Stimulated activated naive CD8-positive, alpha-beta T cell treated with anti-CD3 and anti-CD28 coated beads, Interleukin-15, Interleukin-2, amounts not matched to agents 100 ng/mL and 50 ng/mL, for 24 hours (primary cell): ENCODE results near the gene CACNA2D2.

Experiments used
- H3K27ac Mint-ChIP-seq: one replicate; pipeline ENCODE4 v1.8.0; 2021; ENCODE audit warnings: mild to moderate bottlenecking, mixed read lengths
- H3K27me3 Mint-ChIP-seq: one replicate; pipeline ENCODE4 v1.8.0; 2021; ENCODE audit warnings: mixed read lengths
- H3K36me3 Mint-ChIP-seq: one replicate; pipeline ENCODE4 v1.8.0; 2021; ENCODE audit warnings: low read depth, mixed read lengths
- H3K4me1 Mint-ChIP-seq: one replicate; pipeline ENCODE4 v1.8.0; 2021; ENCODE audit warnings: low read depth, mixed read lengths
- H3K4me3 Mint-ChIP-seq: one replicate; pipeline ENCODE4 v1.8.0; 2021; ENCODE audit warnings: mild to moderate bottlenecking, mixed read lengths
- H3K9me3 Mint-ChIP-seq: one replicate; pipeline ENCODE4 v1.8.0; 2021; ENCODE audit warnings: mixed read lengths

CACNA2D2 gene

DNA sequence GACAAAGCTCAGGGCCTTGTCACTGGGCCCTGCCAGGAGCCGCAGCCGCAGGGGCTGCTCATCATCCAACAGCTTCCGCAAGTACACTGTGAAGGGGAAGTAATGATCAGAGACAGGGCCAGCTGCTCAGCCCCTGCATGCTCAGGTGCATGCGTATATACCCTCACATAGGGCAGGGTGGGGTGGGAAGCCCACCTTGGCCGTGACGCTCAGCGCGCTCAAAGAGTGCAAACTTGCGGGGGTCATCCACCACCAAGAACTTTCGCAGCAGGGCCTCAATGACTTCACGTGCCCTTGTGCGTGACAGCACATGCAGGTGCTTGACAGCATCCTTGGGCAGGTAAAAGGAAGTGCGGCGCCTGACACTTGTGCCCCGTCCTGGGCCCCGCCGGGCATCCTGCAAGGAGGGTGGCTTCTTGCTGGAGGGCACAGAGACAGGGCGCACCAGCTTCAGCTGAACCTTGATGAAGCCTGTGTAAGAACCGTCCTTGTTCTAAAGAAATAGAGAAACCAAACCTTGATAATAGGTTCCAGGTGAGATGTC, 172.0 kb downstream of the CACNA2D2 start:
- Mint-ChIP-seq H3K36me3 (peaks cover 56% of the 10 kb centered on the region), H3K27me3 (no peaks in the 10 kb centered on the region), H3K9me3 (no peaks in the 10 kb centered on the region), H3K4me3 (no peak overlapping the region), H3K4me1 (peaks cover 54% of the 10 kb centered on the region), H3K27ac (no peak overlapping the region)

DNA sequence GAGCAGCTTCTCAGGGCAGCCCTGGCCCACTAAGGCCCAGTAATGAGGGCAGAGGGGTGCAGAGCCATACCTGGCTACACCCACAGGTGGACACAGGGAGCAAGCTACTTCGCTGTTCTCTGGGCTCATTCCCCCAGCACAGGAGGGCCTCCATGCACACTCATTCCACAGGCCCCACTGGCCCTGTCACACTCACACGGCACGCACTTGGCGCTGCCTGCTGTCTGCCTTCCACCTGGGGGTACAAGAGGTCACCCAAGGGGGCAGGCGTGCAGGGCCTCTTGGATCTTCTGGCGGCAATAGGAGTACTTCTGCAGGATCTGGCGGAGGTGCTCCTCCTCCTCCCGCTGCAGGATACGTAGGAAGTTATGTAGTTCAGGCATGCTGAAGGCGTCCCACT, 173.1 kb downstream of the CACNA2D2 start:
- Mint-ChIP-seq H3K4me3 (no peak overlapping the region), H3K27me3 (no peaks in the 10 kb centered on the region), H3K27ac (peak overlapping the region; percentile 37), H3K9me3 (no peaks in the 10 kb centered on the region), H3K4me1 (peaks cover 46% of the 10 kb centered on the region), H3K36me3 (peaks cover 44% of the 10 kb centered on the region)

DNA sequence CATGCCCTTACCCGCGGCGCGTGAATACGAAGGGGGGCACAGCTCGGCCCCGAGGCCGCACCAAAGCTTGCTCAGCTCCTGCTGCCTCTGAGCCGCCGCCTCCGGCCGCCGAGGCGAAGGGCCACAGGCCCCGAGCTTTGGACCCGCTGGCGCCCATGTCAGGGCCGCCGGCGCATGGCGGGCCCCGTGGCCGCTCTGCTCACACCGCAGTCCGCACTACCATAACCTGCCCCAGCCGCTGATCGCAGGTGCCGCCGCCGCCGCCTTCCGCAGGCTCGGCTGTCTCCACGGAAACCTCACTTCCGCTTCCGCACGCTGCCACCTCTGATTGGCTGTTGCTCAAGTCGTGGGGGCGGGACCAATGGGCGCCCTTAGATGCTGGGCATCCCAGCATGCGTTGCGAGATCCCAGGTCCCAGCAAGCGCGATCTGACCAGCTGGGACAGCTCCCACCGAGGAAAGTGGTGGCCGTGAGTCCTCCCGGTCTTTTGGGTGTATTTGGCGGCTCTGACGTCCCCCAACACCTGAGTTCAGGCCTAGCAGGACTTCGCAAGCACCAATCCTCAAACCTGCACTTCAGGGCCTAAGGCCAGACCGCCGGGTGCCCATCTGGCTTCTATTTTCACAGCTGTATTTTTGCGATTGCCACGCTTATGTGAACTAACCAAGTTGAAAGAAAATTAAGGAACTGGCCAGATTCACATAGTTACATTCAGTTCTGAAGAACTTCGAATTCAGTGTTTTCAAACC, 175.3 kb downstream of the CACNA2D2 start, which contains the start of gene TUSC2:
TSS of gene TUSC2 (minus strand) at position 281 of the 749 bp plus-strand sequence. CDS start at position 157, 124 bp downstream.
- Mint-ChIP-seq H3K4me3 (peak within 1 kb of the TSS; percentile 90), H3K27ac (peak within 1 kb of the TSS; percentile 84), H3K4me1 (peaks cover 33% of the 10 kb centered on the region), H3K27me3 (no peaks in the 10 kb centered on the region), H3K36me3 (peaks cover 28% of the 10 kb centered on the region), H3K9me3 (no peaks in the 10 kb centered on the region)

DNA sequence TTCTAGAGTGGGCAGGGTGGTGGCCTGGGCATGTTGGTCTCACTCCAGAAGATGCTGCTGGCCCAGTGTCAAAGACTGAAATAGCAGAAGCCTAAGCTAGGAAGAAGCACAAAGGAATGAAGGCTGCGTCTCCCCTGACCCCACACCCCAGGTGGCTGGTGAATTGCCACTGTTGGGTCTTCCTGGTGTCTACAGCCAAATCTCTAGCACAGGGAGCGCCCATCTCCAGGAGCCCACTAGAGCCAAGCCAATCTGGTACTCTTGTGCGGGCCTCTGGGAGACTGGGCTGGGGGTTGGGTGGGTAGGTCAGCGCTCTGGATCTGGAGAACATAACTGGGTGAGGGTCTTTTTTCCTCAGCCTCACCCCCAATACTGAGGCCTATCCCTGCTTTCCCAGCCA, 176.3 kb downstream of the CACNA2D2 start:
- peaks cover 26% of the 10 kb centered on the region for H3K36me3 Mint-ChIP-seq
- H3K27ac Mint-ChIP-seq: peak overlapping the region; percentile 45
- no peaks in the 10 kb centered on the region for H3K27me3 Mint-ChIP-seq
- H3K4me1 Mint-ChIP-seq: peaks cover 33% of the 10 kb centered on the region
- H3K4me3 Mint-ChIP-seq: peak overlapping the region; percentile 90
- H3K9me3 Mint-ChIP-seq: no peaks in the 10 kb centered on the region

DNA sequence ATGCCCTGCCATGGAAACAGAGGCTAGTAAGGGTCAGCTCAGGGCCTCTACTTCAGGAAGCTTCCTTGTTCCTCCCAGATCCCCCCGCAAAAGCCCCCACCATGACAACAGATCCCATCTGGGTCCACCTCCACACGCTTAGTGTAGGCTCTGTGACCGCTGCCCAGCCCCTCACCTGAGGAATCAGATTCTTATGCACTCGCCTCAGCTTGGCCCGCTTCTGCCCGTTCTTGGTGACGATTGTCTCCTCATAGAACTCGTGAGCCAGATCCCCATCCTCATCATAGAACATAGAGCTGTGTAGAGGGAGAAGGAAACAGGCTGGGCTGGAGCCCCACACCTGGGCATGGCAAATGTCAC, 177.3 kb downstream of the CACNA2D2 start:
- H3K27ac Mint-ChIP-seq: no peak overlapping the region

DNA sequence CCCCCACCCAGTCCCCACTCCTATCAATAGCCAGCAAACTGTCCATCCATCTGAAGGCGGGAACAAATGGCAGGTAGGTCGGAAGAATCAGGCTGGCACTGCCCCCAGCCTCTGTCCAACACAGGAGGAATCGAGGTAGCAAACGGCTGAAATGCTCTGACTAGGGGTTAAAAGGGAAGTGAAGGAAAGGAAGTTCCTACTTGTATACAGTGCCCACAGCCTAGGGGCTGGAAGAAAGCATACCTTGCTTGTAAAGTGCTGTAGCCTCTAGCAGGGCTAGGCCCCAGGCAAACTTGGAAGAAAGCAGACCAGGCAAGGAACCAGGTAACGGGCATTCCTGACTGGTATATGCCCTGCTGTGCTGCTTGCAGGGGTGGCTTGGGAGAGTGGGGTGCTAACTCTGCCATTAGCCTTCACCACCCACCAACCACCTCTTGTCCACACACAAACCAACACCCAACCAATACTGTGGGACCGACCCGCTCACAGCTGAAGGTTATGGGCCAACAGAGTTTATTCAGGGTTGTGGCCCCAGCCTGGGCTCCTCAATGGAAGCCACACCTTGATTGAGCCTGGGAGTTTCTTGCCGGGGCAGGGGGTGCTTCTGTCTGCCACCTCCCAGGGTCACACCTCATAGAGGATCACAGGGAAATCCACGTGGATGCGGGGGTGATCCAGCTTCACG, 177.8 kb downstream of the CACNA2D2 start:
- Mint-ChIP-seq H3K36me3 (peaks cover 12% of the 10 kb centered on the region), H3K9me3 (no peaks in the 10 kb centered on the region), H3K4me1 (peaks cover 34% of the 10 kb centered on the region), H3K27ac (no peak overlapping the region), H3K27me3 (no peaks in the 10 kb centered on the region), H3K4me3 (no peak overlapping the region)

More for the DNA sequence above, 177.3 kb downstream of the CACNA2D2 start:
- Mint-ChIP-seq H3K4me1 (peaks cover 33% of the 10 kb centered on the region), H3K27me3 (no peaks in the 10 kb centered on the region), H3K36me3 (peaks cover 17% of the 10 kb centered on the region), H3K4me3 (peak overlapping the region; percentile 32), H3K9me3 (no peaks in the 10 kb centered on the region)

GRCh38 chr3:50325113-50325480, 178.3 kb downstream of the CACNA2D2 start:
- Mint-ChIP-seq H3K27me3 (no peaks in the 10 kb centered on the region), H3K9me3 (no peaks in the 10 kb centered on the region), H3K27ac (peak overlapping the region; percentile 21), H3K4me1 (peaks cover 39% of the 10 kb centered on the region), H3K36me3 (peaks cover 8% of the 10 kb centered on the region), H3K4me3 (no peak overlapping the region)

DNA sequence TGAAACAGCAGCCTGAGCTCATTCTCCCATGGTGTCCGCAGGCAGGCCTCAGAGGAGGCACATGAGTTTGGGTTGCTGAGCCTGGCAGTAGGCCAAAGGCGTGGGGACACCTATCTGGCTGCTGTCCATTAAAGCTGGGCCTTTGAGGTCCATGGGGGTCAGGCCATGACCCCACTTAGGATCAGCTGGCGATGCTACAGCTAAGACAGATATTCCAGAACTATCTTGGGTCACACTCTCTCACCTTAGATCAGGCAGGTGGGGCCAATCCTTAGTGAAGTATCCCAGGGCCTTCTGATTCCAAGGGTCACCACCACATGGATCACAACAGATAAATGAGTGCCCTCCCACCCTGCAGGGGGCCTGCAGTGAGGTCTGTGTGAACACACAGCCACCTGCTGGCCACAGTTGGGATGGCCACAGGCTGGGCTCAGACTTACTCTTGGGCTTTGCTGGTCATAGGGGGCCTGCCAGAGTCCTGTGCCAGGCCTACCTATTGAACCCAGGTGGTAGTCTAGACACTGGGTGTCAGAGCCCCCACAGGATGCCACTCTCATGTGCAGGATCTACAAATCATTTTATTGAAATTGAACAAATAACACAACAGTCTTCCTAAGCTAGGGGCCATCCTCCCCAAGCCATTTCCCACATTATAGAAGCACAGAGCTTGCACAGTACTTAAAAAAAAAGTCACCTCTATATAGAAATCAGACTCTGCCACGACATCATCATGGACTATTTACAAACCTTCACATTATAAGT, 178.9 kb downstream of the CACNA2D2 start:
- Mint-ChIP-seq H3K27me3 (no peaks in the 10 kb centered on the region), H3K27ac (peak overlapping the region; percentile 21), H3K9me3 (no peaks in the 10 kb centered on the region), H3K4me3 (no peak overlapping the region), H3K36me3 (peaks cover 3% of the 10 kb centered on the region), H3K4me1 (peaks cover 43% of the 10 kb centered on the region)

DNA sequence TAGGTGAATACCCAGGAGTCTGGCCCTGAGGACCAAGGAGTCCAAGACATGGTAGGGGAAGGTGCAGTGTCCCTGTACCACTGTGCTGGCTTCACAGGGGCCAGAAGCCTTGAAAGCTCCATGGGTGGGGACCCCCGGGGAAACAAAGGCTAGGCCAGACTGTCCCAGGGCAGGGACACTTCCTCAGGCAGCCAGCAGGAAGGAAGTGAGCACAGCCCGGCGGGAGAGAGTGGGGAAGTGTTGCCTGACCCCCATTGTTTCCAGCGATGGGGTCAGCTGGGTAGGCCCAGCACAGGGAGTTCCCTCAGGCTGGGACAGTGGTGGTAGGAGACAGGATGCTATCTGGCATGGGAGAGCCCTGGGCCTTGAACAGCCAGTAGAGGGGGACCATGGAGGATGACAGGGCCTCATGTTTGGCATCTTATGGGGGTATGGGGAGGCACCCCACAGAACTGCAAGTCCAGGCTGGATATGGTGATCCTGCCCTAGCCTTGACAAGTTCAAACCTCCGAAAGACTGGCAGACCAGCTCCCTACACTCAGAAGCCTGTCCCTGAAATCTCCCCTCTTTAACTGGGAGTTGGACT, 179.7 kb downstream of the CACNA2D2 start:
- no peak overlapping the region for H3K4me3 Mint-ChIP-seq
- peaks cover 48% of the 10 kb centered on the region for H3K4me1 Mint-ChIP-seq
- H3K27ac Mint-ChIP-seq: no peak overlapping the region
- no peaks in the 10 kb centered on the region for H3K27me3 Mint-ChIP-seq
- H3K36me3 Mint-ChIP-seq: peaks cover 4% of the 10 kb centered on the region
- no peaks in the 10 kb centered on the region for H3K9me3 Mint-ChIP-seq

GRCh38 chr3:50323092-50323600, 180.3 kb downstream of the CACNA2D2 start:
- H3K36me3 Mint-ChIP-seq: peaks cover 8% of the 10 kb centered on the region
- H3K27ac Mint-ChIP-seq: peak overlapping the region; percentile 58
- H3K4me1 Mint-ChIP-seq: peaks cover 48% of the 10 kb centered on the region
- H3K9me3 Mint-ChIP-seq: no peaks in the 10 kb centered on the region
- H3K27me3 Mint-ChIP-seq: no peaks in the 10 kb centered on the region
- H3K4me3 Mint-ChIP-seq: no peak overlapping the region

- Mint-ChIP-seq H3K4me1 (peaks cover 47% of the 10 kb centered on the region), H3K36me3 (peaks cover 8% of the 10 kb centered on the region), H3K9me3 (no peaks in the 10 kb centered on the region), H3K27ac (peak within 1 kb of the TSS; percentile 93), H3K4me3 (peak within 1 kb of the TSS; percentile 91), H3K27me3 (no peaks in the 10 kb centered on the region)
Observed at GRCh38 chr3:50322386-50323091, 180.9 kb downstream of the CACNA2D2 start, which contains the start of gene HYAL2. HYAL2 (minus strand) TSS chr3:50322745; CDS start chr3:50320489, 2,256 bp downstream.

- peaks cover 8% of the 10 kb centered on the region for H3K36me3 Mint-ChIP-seq
- H3K4me1 Mint-ChIP-seq: peaks cover 43% of the 10 kb centered on the region
- no peaks in the 10 kb centered on the region for H3K9me3 Mint-ChIP-seq
- H3K27me3 Mint-ChIP-seq: no peaks in the 10 kb centered on the region
- no peak overlapping the region for H3K27ac Mint-ChIP-seq
- H3K4me3 Mint-ChIP-seq: no peak overlapping the region
Observed at GRCh38 chr3:50322115-50322385, 181.4 kb downstream of the CACNA2D2 start.

DNA sequence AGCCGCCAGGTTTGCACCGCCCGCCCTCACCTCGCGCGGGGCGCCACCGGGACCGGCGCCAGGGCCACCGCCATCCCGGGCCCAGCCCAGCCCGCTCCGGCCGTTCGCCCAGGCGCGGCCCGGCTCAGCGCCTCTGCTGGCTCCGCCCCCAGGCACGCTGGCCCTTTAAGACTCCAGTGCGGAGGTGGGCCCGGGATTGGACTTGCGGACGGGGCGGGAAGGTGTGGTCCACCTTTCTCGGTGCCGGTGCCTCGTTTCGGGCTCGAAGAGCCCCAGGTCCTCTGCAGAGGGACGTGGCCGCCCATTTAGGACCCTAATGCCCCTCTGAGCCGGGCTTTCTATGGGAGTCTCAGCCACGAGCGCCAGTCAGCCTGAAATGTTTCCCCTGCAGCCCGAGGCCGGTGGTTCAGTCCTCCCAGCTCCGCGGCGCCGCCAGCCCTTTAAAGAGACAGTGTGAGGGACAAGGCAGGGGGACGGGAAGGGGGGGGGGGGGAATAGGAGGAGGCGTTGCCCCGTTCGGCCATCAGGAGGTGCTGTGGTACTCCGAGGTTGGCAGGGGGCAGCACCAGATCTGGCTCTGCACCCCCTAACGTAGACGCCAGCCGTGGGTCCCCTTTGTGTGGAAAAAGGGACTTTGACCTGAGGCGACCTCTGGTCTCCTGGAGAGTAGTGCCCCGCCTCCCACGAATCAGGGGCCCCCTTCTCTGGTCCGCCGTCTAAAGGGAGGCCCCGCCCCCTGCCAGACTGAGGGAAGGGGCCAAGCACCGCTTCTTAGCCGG, 181.9 kb downstream of the CACNA2D2 start:
- Mint-ChIP-seq H3K4me3 (peak overlapping the region; percentile 91), H3K36me3 (peaks cover 8% of the 10 kb centered on the region), H3K4me1 (peaks cover 44% of the 10 kb centered on the region), H3K9me3 (no peaks in the 10 kb centered on the region), H3K27ac (peak overlapping the region; percentile 93), H3K27me3 (no peaks in the 10 kb centered on the region)
